GM20000 (cell line): Measurements from ENCODE around the gene CCDC120.

ENCODE experiments used
- DNase-seq: peaks from one replicate; pipeline ENCODE4 v3.0.0; 2012; ENCODE audit warnings: low spot score
- TF ChIP-seq, protein P1 (sequence below): IDR thresholded peaks from 2 replicates; pipeline ENCODE4 v1.5.1; 2012; ENCODE audit warnings: mild to moderate bottlenecking, control low read depth; ENCODE audit errors: extremely low read depth, missing control alignments

Gene CCDC120

DNA sequence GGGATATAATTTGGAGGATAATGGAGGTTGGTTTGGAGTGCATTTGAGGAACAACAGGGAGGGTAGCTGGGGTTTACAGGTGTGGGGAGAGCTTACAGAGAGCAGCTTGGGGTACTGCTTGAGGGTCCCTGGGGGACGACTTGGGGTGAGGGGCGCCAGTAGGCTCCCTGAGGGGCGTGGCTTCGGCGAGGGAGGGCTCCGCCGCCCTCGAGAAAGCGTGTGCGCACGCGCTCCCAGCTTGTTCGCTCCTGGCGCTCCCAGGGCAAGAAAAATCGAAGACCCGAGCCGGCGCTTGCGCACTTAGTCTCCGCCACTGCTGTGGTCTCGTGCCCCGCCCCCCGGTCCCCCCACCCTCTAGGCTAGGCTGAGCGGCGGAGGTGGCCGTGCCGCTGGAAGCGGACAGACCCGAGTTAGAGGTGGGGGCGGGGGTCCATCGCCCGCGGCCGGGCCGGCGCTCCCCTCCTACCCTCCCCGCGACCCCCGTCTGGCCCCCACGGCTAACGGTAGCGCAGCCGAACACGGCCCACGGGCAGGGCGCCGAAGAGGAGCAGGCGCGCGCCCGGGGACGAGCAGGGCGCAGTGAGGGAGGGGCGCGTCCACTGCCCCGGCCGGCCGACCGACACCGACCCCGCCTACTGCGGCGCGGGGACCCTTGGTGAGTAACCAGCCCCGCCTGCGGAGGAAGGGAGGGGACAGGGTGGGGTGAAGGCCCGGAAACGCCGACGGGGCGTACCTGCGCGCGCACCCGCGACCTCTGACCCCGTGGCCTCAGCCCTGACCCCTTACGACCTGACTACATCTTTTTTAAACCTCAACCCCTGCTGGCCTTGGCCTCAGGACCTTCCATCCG is 5.4 kb upstream of the CCDC120 start:
- TF ChIP-seq, protein P1, sequence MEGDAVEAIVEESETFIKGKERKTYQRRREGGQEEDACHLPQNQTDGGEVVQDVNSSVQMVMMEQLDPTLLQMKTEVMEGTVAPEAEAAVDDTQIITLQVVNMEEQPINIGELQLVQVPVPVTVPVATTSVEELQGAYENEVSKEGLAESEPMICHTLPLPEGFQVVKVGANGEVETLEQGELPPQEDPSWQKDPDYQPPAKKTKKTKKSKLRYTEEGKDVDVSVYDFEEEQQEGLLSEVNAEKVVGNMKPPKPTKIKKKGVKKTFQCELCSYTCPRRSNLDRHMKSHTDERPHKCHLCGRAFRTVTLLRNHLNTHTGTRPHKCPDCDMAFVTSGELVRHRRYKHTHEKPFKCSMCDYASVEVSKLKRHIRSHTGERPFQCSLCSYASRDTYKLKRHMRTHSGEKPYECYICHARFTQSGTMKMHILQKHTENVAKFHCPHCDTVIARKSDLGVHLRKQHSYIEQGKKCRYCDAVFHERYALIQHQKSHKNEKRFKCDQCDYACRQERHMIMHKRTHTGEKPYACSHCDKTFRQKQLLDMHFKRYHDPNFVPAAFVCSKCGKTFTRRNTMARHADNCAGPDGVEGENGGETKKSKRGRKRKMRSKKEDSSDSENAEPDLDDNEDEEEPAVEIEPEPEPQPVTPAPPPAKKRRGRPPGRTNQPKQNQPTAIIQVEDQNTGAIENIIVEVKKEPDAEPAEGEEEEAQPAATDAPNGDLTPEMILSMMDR: no peak
- DNase-seq: peak; percentile 74

DNA sequence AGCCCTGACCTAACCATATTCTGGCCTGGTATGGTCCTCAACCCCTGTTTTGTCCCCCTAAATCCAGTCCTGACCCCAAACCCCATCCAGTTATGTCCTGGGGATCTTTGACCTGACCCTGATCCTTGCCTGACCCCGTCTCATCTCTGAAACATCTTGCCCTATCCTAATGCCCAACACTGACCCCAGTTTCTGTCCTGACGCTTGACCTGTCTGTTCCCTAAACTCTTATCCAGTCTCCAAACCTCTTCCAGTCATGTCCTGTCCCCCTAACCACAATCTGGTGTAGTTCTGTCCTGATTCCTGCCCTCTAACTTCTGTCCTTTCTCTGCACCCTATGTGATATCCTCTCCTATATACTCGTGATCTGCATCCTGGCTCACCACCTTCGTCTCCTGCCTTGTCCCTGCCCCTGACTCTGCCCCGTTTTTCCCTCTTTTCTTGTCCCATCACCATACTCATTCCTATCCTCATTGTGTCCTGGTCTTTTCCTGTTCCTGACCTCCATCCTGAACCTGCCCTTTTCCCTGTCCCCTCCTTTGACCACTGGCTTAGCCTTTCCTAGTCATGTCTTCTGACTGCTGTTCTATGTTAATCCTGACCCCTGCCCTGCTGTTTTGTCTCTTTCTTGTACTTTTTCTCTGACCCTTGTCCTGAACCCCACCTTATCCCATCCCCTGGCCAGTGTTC is 4.6 kb upstream of the CCDC120 start:
- DNase-seq: no peak
- TF ChIP-seq, protein P1: no peak

DNA sequence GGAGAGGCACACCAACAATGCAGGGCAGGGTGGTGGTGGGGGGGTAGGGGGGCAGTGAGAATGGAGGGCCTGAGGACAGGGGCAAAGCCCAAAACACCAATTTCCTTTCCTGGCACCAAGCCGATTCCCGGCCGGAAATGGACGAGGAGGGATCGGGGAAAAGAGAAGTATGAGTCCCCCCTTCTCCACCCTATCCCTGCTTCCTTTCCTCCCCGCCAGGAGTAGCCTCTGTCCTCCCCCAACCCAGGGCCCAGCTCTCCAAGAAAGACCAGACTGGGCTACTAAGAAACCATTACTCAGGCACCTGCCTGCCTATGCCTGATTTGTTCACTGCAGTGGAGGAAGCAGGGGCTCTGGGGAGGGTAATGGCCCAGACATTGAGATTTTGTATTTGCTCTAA is 402 bp downstream of the CCDC120 start:
- TF ChIP-seq, protein P1: no peak
- no peak for DNase-seq

DNA sequence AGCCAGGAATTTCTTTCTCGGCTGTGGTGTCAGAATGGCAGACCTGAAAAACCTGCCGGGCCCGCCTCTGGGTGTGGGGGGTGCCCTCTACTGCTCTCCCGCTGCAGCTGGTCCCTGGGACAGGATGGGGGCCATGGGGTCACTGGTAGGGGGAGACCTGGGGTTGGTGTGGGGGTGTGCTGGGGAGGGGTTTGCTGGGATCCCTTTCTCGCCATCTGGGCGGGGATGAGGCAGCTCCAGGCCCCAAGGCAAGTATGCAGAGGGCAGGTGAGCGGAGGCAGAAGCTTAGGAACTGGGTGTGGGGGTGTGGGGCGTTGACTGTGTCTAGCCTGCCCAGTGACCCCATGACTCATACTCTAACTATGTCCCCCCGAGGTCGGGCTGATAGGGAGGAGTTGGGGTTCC is 884 bp downstream of the CCDC120 start:
- TF ChIP-seq, protein P1: no peak
- DNase-seq: no peak

DNA sequence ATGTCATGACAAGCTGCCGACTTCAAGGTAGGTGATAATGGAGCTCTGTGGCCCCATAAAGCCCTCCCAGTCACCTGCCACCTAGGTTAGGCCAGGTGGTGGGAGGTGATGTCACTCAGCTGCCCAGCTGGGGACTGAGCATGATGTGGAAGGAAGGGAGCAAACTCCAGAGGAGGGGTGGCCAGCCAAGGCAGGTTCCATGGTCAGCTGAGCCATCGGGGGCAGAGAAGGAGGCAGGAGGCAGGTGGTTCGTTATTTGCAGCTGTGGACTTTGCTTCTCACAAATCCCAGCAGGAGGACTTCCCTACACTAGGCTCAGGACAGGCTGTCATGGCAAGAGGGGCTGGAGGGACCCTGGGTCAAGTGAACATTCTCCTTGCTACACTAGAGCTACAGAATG is 2.1 kb downstream of the CCDC120 start:
- no peak for DNase-seq
- TF ChIP-seq, protein P1: no peak

DNA sequence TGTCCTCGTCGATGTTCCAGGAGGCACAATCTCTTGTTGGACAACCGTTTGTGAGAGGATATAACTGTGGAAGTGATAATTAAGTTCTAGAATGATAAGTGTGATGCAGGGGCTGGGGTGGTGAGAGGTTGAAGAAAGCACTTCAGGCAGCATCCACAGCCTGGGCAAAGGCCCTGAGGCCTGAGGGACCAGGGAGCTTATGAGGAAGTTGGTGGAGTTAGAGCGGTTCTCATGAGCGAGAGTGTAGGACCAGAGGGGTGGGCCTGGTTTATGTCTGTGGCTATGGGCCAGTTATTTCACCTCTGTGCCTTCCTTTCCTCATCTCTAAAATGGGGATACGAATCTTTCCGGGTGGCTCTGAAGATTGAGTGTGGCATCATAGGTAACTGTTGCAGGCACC is 2.7 kb downstream of the CCDC120 start:
- TF ChIP-seq, protein P1: no peak
- DNase-seq: no peak

DNA sequence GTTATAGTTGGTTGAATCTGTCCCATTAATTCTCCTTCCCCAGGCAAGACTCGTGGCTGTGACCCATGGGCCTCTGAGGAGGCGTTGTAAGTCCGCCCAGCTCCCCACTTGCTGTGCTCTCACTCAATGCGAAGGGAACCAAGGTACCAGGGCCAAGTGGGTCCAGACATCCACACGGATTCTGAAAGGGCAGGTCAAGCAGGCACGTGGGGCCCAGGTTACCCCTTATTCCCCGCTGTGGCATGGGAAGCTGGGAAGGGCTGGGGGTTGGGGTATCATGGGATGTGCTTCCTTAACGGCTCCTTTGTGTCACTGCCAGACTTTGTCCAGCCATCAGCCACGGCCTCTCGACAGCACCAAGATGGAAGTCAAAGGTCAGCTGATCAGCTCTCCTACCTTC is 3.1 kb downstream of the CCDC120 start:
- TF ChIP-seq, protein P1: no peak
- DNase-seq: no peak
